GM19467 (cell line): ENCODE data around the gene PCP4.

Experiments
- ATAC-seq: cut with Tn5 transposase; IDR thresholded peaks from one replicate; pipeline ENCODE4 v1.9.1; 2021; ENCODE audit warnings: mild to moderate bottlenecking, moderate library complexity; ENCODE audit not compliant: unreplicated experiment

The PCP4 gene

GRCh38 chr21:39915881-39916280 lies 48.6 kb downstream of the PCP4 start:
- ATAC-seq: no peak

DNA sequence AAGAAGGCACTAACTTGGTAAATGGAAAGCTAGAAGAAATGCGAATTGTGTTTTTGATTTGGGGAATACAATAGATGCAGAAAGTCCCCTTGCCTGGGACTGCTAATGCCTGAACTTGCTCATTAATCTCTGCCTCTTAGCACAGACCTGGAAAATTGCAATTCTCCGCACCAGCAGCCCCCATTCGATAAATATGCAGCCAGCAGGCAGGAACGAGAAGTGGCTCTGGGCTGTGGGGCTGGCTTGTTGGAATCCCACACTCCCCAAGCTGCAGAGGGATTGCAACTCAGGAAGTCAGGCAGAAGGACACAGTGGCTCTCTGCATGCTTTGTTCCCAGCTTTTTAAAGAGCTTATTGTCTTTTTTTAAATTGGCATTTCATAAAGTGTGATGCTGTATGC lies 51.3 kb downstream of the PCP4 start:
- ATAC-seq: no peak

DNA sequence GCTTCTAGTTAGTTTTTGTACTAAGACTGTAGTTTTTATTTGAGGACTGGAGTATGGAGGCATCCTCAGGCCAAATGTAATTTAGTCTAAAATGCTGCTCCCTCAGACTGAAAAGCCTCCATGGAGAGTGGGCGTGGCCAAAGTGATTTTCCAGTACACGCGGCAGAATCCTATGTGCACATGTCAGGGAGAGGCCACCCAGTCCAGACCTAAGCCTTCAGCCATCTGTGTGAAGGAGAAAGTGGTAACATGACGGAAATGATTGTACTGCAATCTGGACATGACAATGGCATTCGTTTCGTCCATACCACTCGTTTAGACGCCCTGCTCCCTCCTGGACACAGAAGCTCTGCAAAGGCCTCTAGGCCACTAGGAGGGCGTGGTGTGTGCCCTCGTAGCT lies 56.2 kb downstream of the PCP4 start:
- no peak for ATAC-seq

DNA sequence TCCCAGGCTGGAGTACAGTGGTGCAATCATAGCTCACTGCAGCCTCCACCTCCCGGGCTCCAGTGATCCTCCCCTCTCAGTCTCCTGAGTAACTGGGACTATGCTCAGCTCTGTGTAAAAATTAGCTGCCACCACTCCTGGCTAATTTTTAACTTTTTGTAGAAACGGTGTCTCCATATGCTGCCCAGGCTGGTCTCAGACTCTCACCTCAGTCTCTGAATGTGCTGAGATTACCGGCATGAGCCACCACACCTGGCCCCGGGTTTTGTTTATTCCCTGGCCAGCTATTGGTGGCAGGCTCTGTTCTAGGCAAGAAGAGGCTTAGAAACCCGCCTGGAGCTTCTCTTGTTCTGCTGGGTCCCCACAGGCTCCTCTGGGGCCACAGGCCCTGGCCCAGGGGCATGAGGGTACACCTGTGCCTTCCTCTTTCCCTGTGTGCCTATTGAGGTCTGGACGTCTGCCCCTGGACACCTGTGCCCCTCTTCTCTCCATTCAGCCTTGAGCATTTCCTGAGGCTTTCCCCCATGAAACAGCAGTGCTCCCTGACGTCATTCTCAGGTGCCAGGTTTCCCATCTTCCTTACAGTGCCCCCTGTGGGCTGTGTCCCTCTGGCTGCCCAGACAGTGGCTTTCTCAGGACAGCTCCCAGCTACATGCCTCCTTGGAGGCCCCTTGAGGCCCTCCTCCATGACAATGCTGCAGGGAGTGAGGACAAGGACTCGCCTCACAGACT lies 57.5 kb downstream of the PCP4 start:
- no peak for ATAC-seq

DNA sequence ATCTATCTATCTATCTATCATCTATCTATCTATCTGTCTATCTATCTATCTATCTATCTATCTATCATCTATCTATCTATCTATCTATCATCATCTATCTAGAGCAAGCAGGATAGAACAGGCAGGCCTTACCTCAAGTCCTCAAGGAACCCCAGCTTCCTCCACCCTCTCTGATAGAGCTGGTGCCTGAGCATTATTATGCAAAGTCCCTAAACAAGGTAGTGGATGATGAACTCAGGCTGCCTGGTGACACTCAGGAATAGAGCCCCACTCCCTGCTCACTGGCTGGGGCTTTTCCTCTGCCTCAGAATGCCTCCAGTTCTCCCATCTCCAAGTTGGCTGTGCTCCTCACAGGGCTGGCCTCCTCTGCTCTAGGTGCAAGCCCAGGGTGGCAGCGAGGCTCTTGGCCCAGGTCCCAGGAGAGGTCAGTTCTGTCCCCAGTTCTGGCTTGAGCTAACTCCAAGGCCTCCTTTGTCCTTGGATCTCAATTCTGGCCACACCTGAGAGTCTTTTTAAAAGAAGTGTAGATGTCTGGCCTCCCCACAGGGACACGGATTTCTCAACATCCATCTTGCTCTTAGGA lies 60.2 kb downstream of the PCP4 start:
- no peak for ATAC-seq

GRCh38 chr21:39932335-39932734 lies 65.1 kb downstream of the PCP4 start:
- ATAC-seq: no peak

- no peak for ATAC-seq
Measured at GRCh38 chr21:39934895-39935294, 67.7 kb downstream of the PCP4 start.

DNA sequence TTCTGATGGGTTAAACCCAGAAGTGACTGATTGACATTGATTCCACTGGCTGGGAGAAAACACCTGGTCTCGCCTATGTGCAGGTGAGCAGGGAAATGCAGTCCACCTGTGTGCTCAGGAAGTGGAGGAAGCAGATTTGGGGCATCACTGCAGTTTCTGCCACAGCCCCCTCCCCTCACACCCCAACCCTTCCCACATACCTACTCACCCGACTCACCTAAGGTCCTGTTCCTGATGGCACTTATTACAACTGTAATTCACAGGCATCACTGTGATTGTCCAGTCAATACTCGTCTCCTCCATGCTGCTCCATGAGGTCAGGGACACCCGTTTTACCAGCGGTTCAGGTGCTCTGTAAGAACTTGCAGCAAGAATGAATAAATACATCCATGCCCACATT lies 68.5 kb downstream of the PCP4 start:
- no peak for ATAC-seq

GRCh38 chr21:39938086-39938625 lies 70.9 kb downstream of the PCP4 start:
- ATAC-seq: no peak

- no peak for ATAC-seq
Measured at GRCh38 chr21:39946199-39946598, 79.0 kb downstream of the PCP4 start.

DNA sequence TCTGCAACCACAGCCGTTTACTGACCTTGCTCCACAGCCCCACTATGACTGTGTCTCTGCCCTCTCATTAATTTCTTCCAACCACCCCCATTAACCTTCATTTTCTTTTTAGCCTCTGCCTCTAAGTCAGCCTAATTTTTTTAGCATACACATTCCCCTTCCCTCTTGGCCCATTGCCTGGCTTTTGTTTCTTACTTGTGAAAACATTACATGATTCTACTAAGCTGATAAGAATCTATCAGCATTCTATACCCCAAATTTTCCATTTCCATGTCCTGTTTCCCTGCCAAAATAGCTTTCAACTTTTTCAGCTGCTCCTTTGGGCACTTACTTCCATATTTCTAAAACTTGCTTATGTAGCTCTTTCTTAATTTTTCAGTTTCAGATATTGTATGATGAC lies 79.8 kb downstream of the PCP4 start:
- ATAC-seq: no peak

DNA sequence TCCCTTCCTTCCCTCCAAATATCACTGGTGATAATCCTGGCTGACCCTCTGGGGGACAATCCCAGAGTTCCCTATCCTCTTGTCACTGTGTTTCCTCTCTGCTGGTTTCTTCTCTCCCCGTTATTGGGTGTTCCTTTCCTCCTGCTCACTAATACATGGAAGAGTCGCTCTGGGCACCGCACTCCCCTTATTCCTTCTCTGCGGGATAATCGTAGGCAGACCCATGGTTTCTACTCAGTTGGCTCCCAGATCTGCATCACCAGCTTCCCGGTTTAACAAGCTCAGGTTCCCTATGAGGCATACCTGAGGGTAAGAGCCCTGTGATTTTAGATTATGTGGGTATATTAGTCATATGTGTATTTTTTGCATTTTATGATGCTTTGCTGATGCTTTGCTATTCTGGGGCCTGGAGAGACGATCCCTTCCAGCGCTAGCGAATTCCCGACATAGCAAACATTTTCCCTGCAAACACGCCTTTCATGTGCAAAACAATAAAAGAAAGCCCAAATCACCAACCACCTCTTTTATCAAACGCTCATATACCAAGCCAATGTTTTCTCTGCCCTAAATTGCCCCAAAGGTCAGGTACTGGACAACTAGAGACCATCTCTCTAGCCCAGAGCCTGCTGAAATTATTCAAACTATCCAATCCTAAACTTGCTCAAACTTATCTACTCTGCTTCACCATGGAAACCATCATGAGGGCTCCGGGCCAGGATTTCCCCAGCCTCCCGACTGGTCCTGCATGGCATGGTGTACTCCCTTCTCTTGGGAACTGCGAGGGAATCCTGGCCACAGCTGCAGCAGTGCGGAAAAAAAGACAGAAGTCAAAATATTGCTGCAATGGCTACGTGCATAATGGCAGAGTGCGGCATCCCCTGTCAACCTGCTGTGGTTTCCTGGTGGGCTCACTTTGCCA lies 84.2 kb downstream of the PCP4 start:
- no peak for ATAC-seq

- no peak for ATAC-seq
Measured at GRCh38 chr21:39952265-39952664, 85.0 kb downstream of the PCP4 start.

DNA sequence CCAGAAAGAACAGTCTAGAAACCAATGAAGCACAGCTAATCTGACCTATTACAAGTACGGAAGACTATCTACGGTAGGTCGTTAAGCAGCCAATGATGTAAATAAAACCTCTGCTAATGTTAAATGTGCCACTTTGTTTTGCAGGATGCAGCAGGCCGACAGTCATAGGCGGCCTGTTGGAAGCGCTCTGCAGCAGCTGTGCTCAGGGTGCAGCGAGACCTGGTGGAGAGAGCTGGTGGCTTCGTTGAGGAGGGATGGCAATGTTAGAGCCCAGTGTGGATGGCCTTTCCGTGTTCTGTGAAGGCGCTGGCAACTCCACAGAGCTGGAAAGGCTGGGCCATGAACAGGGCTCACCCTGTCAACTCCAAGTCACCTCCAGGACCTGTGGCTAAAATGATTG lies 87.3 kb downstream of the PCP4 start:
- no peak for ATAC-seq

DNA sequence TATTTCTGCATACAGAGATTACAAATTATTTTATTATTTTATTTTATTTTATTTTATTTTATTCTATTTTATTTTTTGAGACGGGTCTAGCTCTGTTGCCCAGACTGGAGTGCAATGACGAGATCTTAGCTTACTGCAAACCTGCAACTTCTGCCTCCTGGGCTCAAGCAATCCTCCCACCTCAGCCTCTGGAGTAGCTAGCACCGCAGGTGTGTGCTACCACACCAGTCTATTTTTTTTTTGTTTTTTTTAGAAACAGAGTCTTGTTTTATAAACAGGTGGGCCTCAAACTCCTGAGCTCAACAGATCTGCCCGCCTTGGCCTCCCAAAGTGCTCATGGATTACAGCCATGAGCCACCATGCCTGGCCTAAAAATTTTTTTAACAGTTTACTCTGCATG lies 88.1 kb downstream of the PCP4 start:
- ATAC-seq: no peak

DNA sequence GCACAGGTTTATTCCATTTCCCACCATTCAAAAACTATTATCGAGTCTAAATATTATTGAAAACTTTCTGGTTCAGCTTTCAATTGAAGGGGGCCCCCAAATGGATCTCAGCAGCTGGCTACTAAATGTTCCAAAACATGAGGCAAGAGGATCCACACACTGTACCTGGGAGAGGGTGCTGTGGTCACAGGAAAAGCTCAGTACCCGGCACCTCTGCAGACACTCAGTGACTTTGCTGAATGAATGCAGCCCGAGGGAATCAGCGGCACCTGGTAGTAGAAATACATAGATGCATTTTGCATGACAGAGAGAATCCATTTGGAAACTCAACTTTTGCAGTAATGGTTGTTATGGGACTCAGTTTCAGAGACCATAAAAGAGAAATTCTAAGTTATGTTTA lies 89.3 kb downstream of the PCP4 start:
- no peak for ATAC-seq

DNA sequence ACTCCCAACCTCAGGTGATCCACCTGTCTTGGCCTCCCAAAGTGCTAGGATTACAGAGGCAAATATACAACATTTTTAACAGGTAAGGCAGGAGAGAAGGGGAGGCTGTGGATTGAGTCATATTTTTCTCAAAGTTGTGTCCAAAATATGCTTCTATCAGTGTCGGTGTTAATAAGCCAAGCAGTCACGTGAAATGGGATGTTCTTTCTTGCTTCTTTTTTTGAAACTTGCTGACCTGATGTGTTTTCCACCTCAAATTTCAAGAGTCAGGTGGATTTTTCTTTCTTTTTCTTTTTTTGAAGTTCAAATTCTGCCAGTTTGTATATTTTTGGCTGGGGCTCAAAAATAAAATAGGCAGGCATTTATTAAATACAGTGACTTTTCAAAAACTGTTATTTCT lies 91.5 kb downstream of the PCP4 start:
- ATAC-seq: no peak

DNA sequence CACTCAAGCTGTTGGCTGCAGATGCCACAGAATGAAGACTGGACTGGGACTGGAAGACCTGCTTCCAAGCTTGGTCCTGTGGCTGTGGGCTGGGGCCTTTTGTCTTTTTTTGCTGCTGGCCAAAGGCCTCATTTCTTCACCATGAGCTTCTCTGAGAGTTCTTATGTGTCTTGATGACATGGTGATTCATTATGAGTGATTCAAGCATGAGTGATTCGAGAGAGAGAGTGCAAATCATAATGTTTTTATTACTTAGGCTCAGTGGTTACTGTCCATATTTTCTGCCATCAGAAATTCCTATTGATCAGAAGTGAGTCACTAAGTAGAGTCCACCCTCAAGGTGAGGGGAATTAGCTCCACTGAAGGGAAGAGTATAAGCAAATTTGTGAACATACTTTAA lies 94.0 kb downstream of the PCP4 start:
- no peak for ATAC-seq

DNA sequence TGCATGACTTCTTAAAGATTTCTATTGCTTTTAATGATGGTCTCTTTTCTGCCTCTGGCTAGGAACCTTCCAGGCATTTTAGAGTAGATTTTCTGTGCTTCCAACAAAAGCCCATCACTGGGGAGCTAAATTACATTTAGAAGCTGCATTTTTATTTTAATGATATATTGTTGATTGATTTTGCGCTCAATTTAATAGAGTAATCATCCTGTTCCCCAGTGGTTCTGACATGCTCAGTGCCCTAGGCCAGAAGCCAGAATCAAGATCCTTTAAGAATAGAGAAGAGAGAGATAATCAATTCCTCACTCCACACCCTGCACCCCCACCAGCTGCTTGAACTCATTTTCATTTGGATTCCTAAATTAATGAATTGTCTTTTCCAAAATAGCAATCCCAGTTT lies 97.8 kb downstream of the PCP4 start:
- no peak for ATAC-seq

DNA sequence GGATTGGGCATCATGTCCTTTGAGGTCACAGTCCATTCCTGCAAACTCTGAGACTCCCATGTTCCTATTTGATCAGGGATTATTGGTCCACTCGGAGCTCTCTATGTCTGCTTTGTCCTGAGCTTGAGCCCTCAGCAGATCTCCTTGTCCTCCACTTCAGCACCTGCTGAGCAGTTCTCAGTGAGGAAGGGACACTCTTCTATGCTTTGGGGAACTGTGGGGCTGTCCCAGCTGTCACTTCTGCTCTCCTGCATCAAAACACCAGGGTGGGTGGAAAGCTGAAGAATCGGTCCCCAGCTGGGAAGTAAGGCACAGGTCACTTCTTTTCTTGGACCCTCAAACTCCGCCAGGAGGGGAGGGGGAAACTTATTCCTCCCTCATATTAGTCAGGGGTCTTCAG lies 99.5 kb downstream of the PCP4 start:
- ATAC-seq: no peak

DNA sequence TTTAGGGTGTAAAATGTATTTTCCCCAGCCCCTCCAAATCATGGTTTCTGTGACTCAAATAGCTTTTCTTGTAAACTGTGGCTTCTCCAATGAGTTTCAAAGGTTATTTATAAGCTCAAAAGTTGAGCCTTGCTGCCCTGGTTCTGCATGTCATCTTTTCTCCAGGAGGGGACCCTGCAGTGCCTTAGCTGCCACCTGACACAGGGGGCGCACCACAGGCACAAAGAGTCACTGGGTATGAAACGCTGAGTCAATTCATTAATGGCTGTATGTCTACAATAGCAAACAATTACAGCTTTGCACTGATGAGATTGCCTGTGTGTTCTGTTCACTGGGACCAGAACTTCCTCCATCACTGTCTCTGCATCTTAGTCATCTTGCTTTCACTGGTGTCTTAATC lies 100.8 kb downstream of the PCP4 start:
- ATAC-seq: no peak
